OCI-LY1 (cell line): Measurements from ENCODE around the gene ZNF585A.
"Not testable (repeated sequence)": the region's sequence is repeated elsewhere in the genome, so short reads cannot be mapped to it uniquely, and the experiment has no call there.

Experiments used
- H2AFZ ChIP-seq: fragments of 200-600 bp; sonication (generic), shearing (Covaris generic); 2 replicates; pipeline ENCODE4 v1.6.0; 2014; ENCODE audit warnings: antibody characterized with exemption, mild to moderate bottlenecking, low read length
- H3F3A ChIP-seq: fragments of 200-600 bp; sonication (generic), shearing (Covaris generic); 2 replicates; pipeline ENCODE4 v1.6.0; 2014; ENCODE audit warnings: mild to moderate bottlenecking, antibody characterized with exemption, low read length, moderate library complexity; ENCODE audit not compliant: insufficient read depth
- H3K27ac ChIP-seq: fragments of 200-600 bp; sonication (generic); 2 replicates; pipeline ENCODE4 v1.5.1; 2014; ENCODE audit warnings: low read length, mixed run types, mild to moderate bottlenecking, low read depth; ENCODE audit not compliant: poor library complexity, severe bottlenecking
- H3K27me3 ChIP-seq: fragments of 200-600 bp; sonication (generic); 2 replicates; pipeline ENCODE4 v1.6.0; 2014; ENCODE audit warnings: antibody characterized with exemption, mild to moderate bottlenecking, low read length, moderate library complexity; ENCODE audit not compliant: insufficient read depth
- H3K36me3 ChIP-seq: fragments of 200-600 bp; sonication (generic); 2 replicates; pipeline ENCODE4 v1.6.1; 2014; ENCODE audit warnings: mild to moderate bottlenecking, antibody characterized with exemption, low read length, moderate library complexity, mixed read lengths; ENCODE audit not compliant: insufficient read depth
- H3K4me1 ChIP-seq: fragments of 200-600 bp; sonication (generic); 2 replicates; pipeline ENCODE4 v1.5.1; 2014; ENCODE audit warnings: mild to moderate bottlenecking, low read length, moderate library complexity; ENCODE audit not compliant: insufficient read depth, severe bottlenecking
- H3K4me2 ChIP-seq: fragments of 200-600 bp; sonication (generic), shearing (Covaris generic); 2 replicates; pipeline ENCODE4 v1.6.1; 2014; ENCODE audit warnings: low read length
- H3K4me3 ChIP-seq: fragments of 200-600 bp; sonication (generic); 2 replicates; pipeline ENCODE4 v1.5.1; 2014; ENCODE audit warnings: low read length, low read depth, mild to moderate bottlenecking, mixed read lengths; ENCODE audit not compliant: poor library complexity, severe bottlenecking
- H3K79me2 ChIP-seq: fragments of 200-600 bp; shearing (Covaris generic); 2 replicates; pipeline ENCODE4 v1.6.1; 2016; ENCODE audit warnings: mixed run types, low read length, mixed read lengths; ENCODE audit not compliant: insufficient read depth
- H3K9ac ChIP-seq: fragments of 200-600 bp; sonication (generic), shearing (Covaris generic); 2 replicates; pipeline ENCODE4 v1.6.1; 2014; ENCODE audit warnings: mild to moderate bottlenecking, low read length, mixed read lengths
- H3K9me2 ChIP-seq: fragments of 200-600 bp; sonication (generic), shearing (Covaris generic); 2 replicates; pipeline ENCODE4 v1.6.1; 2014; ENCODE audit warnings: low read depth, mild to moderate bottlenecking, low read length, mixed read lengths
- H3K9me3 ChIP-seq: fragments of 200-600 bp; shearing (Covaris generic); 2 replicates; pipeline ENCODE4 v1.6.1; 2014; ENCODE audit warnings: low read length, mixed read lengths
- H4K20me1 ChIP-seq: fragments of 200-600 bp; sonication (generic), shearing (Covaris generic); 2 replicates; pipeline ENCODE4 v1.6.0; 2016; ENCODE audit warnings: mild to moderate bottlenecking, low read length; ENCODE audit not compliant: insufficient read depth
- CTCF ChIP-seq: fragments of 200-600 bp; sonication (generic), shearing (Covaris generic); IDR thresholded peaks from 2 replicates; pipeline ENCODE4 v1.5.1; 2017; ENCODE audit warnings: mild to moderate bottlenecking, antibody characterized with exemption, low read length, moderate library complexity, mixed read lengths
- EZH2 ChIP-seq: fragments of 200-600 bp; sonication (generic), shearing (Covaris generic); IDR thresholded peaks from 2 replicates; pipeline ENCODE4 v1.8.0; 2017; ENCODE audit warnings: borderline replicate concordance, mixed run types, mild to moderate bottlenecking, antibody characterized with exemption, low read length, moderate library complexity, mixed read lengths

The ZNF585A gene

DNA sequence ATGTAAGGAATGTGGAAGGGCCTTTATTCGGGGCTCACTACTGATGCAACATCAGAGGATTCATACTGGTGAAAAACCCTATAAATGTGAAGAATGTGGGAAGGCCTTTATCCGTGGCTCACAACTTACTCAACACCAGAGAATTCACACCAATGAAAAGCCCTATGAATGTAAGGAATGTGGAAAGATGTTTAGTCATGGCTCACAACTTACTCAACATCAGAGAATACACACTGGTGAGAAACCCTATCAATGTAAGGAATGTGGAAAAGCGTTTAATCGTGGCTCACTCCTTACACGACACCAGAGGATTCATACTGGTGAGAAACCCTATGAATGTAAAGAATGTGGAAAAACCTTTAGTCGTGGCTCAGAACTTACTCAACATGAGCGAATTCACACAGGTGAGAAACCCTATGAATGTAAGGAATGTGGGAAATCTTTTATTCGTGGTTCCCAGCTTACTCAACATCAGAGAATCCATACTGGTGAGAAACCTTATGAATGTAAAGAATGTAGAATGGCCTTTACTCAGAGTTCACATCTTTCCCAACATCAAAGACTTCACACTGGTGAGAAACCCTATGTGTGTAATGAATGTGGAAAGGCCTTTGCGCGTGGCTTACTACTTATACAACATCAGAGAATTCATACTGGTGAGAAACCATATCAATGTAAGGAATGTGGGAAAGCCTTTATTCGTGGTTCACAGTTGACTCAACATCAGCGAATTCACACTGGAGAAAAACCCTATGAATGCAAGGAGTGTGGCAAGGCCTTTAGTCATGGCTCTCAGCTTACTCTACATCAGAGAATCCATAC lies 44.3 kb downstream of the ZNF585A start:
- peaks cover 30% of the 10 kb centered on the region for H3K36me3 ChIP-seq
- no peak overlapping the region for H3K27ac ChIP-seq

GRCh38 chr19:37122093-37122492 lies 50.4 kb downstream of the ZNF585A start:
- H3K9ac ChIP-seq, result not testable (repeated sequence)

More for the DNA sequence above, 44.3 kb downstream of the ZNF585A start:
- no peak overlapping the region for H3K4me2 ChIP-seq
- no peaks in the 10 kb centered on the region for H4K20me1 ChIP-seq
- H3K9ac ChIP-seq, result no peak overlapping the region
- 0 out of 2 replicates have a peak, but pooled peaks cover 5% of the 10 kb centered on the region for H3F3A ChIP-seq
- H2AFZ ChIP-seq, result no peak overlapping the region
- no peaks in the 10 kb centered on the region for H3K27me3 ChIP-seq
- H3K9me3 ChIP-seq, result peaks cover 70% of the 10 kb centered on the region
- TF ChIP-seq EZH2 (no peak), CTCF (no peak)
- no peaks in the 10 kb centered on the region for H3K79me2 ChIP-seq
- no peak overlapping the region for H3K4me3 ChIP-seq
- no peaks in the 10 kb centered on the region for H3K4me1 ChIP-seq
- no peaks in the 10 kb centered on the region for H3K9me2 ChIP-seq

GRCh38 chr19:37114001-37114400 lies 58.5 kb downstream of the ZNF585A start:
- Histone ChIP-seq H3K4me1 (no peaks in the 10 kb centered on the region), H3K9ac (no peak overlapping the region), H4K20me1 (no peaks in the 10 kb centered on the region), H3F3A (no peaks in the 10 kb centered on the region), H3K4me3 (no peak overlapping the region), H2AFZ (no peak overlapping the region), H3K79me2 (no peaks in the 10 kb centered on the region), H3K27me3 (no peaks in the 10 kb centered on the region), H3K4me2 (no peak overlapping the region), H3K9me3 (peaks cover 2% of the 10 kb centered on the region; the same call in 1 of the 2 replicates), H3K27ac (no peak overlapping the region), H3K9me2 (no peaks in the 10 kb centered on the region), H3K36me3 (peaks cover 50% of the 10 kb centered on the region)
- TF ChIP-seq CTCF (peak; percentile 40; the same call in 1 of the 2 replicates), EZH2 (no peak)

More at GRCh38 chr19:37122093-37122492, 50.4 kb downstream of the ZNF585A start:
- not testable (repeated sequence) for H4K20me1 ChIP-seq, H3F3A ChIP-seq, H3K4me3 ChIP-seq, H3K9me2 ChIP-seq, H2AFZ ChIP-seq, H3K27ac ChIP-seq, H3K4me2 ChIP-seq, H3K79me2 ChIP-seq, H3K27me3 ChIP-seq, H3K4me1 ChIP-seq
- Histone ChIP-seq H3K36me3 (peaks cover 11% of the 10 kb centered on the region), H3K9me3 (peaks cover 25% of the 10 kb centered on the region)

GRCh38 chr19:37111753-37112152 lies 60.7 kb downstream of the ZNF585A start:
- not testable (repeated sequence) for H3K4me2 ChIP-seq, H3K4me1 ChIP-seq, H3K9me2 ChIP-seq, H3F3A ChIP-seq, H4K20me1 ChIP-seq, H3K9ac ChIP-seq, H3K9me3 ChIP-seq, H3K4me3 ChIP-seq, H3K79me2 ChIP-seq, H2AFZ ChIP-seq, H3K27me3 ChIP-seq, H3K27ac ChIP-seq
- peak; percentile 48 for TF ChIP-seq CTCF
- peaks cover 72% of the 10 kb centered on the region for H3K36me3 ChIP-seq

GRCh38 chr19:37104135-37104534 lies 68.4 kb downstream of the ZNF585A start:
- not testable (repeated sequence) for H3K27me3 ChIP-seq, H3K9me2 ChIP-seq, H3K4me1 ChIP-seq, H3K27ac ChIP-seq, H3F3A ChIP-seq, H3K4me2 ChIP-seq, H3K9ac ChIP-seq, H4K20me1 ChIP-seq, H2AFZ ChIP-seq, H3K79me2 ChIP-seq, H3K4me3 ChIP-seq
- Histone ChIP-seq H3K36me3 (peaks cover 75% of the 10 kb centered on the region), H3K9me3 (peaks cover 10% of the 10 kb centered on the region)
